AG04449 (cell line): ENCODE measurements around the gene THOC7.

Experiments used
- CTCF ChIA-PET: fragments of 350-600 bp; formaldehyde crosslinking; extraction: SDS; loops from one replicate; lab custom pipeline; 2021; ENCODE audit warnings: antibody characterized with exemption; lab: Yijun Ruan, JAX
- POLR2A ChIA-PET: fragments of 400-600, 350-600 bp; formaldehyde crosslinking; extraction: SDS; loops from one replicate; lab custom pipeline; 2020; ENCODE audit warnings: antibody characterized with exemption, inconsistent platforms; lab: Yijun Ruan, JAX
- DNase-seq: peaks from one replicate; pipeline ENCODE4 v3.0.0-alpha.2; 2010; ENCODE audit warnings: low read depth, low spot score
- H3K4me3 ChIP-seq: 2 replicates; pipeline ENCODE4 v1.5.1; 2011; ENCODE audit warnings: low read depth, mild to moderate bottlenecking, control low read depth, low read length
- CTCF ChIP-seq: IDR thresholded peaks from one replicate; pipeline ENCODE4 v1.5.1; 2011; ENCODE audit warnings: mild to moderate bottlenecking, moderate library complexity, low read length, control low read depth, inconsistent platforms; ENCODE audit not compliant: insufficient read depth; ENCODE audit errors: missing control alignments

THOC7 gene

DNA sequence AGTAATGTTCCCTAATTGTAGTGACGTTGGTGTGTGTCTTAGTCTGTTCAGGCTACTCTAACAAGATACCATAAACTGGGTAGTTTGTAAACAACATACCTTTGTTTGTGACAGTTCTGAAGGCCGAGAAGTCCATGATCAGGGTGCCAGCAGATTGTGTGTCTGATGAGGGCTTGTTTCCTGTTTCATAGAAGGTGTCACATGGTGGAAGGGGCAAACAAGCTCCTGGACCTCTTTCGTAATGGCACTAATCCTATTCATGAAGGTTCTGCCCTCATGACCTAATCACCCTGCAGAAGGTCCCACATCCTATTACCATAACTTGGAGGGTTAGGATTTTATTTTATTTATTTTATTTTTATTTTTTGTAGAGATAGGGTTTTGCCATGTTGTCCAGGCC, 11.2 kb upstream of the THOC7 start:
- ChIA-PET POLR2A (no interaction called here), CTCF (interaction anchor here (0.9 to 2.2 kb wide), 5 partner anchors 10 to 119 kb away, joined by 3 to 5 read pairs (median 3); no protein-coding TSS in a partner anchor)
- no peak for DNase-seq
- no peak for TF ChIP-seq CTCF
- H3K4me3 ChIP-seq, result no peak overlapping the region

- no peak overlapping the region for H3K4me3 ChIP-seq
- no peak for TF ChIP-seq CTCF
- POLR2A ChIA-PET, result interaction anchor here (1.0 kb wide), 1 partner anchor 40 kb away, joined by 3 read pairs; the partner anchor contains the start of gene SCAANT1
- CTCF ChIA-PET, result interaction anchor here (1.0 kb wide), 1 partner anchor 122 kb away, joined by 3 read pairs; no protein-coding TSS in a partner anchor
- peak; percentile 52 for DNase-seq
These were observed 8.7 kb upstream of the THOC7 start for GRCh38 chr3:63872135-63872924.

DNA sequence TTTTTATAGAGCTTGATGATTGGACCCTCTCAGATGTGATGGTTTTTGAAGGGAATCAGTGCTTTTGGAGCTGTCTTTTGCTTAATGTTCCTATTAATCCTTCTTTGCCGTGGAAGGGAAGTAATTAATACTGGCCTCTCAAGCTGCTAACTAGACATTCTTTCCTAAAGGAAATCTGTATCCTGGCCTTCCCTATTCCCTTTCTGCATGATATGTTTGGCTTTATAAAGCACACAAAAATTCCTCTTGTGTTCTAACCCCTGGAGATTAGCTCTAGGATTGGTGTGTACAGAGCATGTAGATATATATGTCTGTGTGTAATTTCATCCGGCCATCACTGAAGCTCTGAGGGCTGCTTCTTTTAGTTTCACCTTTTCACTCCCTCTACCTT, 7.0 kb upstream of the THOC7 start:
- CTCF ChIA-PET, result interaction anchor here (0.6 to 2.0 kb wide), 3 partner anchors 12 to 123 kb away, joined by 3 to 7 read pairs (median 3); no protein-coding TSS in a partner anchor
- TF ChIP-seq CTCF, result no peak
- DNase-seq, result no peak
- POLR2A ChIA-PET, result no interaction called here
- no peak overlapping the region for H3K4me3 ChIP-seq

GRCh38 chr3:63869940-63870614, 6.5 kb upstream of the THOC7 start:
- no peak for TF ChIP-seq CTCF
- H3K4me3 ChIP-seq, result no peak overlapping the region
- POLR2A ChIA-PET, result no interaction called here
- CTCF ChIA-PET, result interaction anchor here (0.6 to 2.0 kb wide), 4 partner anchors 12 to 140 kb away, joined by 3 to 7 read pairs (median 3); no protein-coding TSS in a partner anchor
- no peak for DNase-seq

DNA sequence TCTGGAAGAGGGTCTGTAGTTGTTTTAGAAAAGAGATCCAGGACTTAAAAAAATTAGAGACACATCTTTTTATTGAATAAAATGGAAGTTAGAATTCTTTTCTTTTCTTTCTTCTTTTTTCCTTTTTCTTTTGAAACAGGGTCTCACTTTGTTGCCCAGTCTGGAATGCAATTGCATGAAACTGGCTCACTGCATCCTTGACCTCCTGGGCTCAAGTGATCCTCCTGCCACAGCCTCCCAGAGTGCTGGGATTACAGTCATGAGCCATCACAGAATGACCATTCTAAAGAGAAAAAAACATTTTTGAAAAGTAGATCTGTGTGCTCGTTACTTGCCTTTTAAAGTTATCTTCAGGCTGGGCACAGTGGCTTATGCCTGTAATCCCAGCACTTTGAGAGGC, 3.6 kb upstream of the THOC7 start:
- H3K4me3 ChIP-seq, result no peak overlapping the region
- no peak for DNase-seq
- ChIA-PET CTCF (no interaction called here), POLR2A (no interaction called here)
- TF ChIP-seq CTCF, result no peak

DNA sequence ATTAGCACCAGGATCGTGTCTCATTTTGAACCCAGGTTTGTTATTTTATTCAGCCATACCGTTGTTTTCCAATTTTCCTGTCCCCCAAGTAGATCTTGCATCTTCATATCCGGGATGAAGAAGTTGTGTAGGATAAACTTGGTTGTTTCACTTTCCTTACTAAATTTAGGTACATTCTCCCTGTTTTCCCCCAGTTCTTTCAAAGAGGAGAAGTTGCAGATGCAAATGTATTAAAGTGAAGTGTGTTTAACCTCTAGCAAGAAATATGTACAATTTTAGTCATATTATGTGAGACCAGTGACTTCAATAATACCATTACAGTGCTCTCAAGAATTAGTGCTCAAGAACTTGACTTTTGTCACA, 1.3 kb upstream of the THOC7 start:
- no peak for TF ChIP-seq CTCF
- ChIA-PET CTCF (no interaction called here), POLR2A (interaction anchor here (1.7 kb wide), 1 partner anchor 47 kb away, joined by 7 read pairs; the partner anchor contains the start of gene SCAANT1)
- peak overlapping the region; percentile 88 for H3K4me3 ChIP-seq
- no peak for DNase-seq
